GM18907 (cell line): ENCODE measurements around the gene OSM.
"Not testable (repeated sequence)": the region's sequence is repeated elsewhere in the genome, so short reads cannot be mapped to it uniquely, and the experiment has no call there.

Experiments used
- ATAC-seq: cut with Tn5 transposase; IDR thresholded peaks from one replicate; pipeline ENCODE4 v1.9.1; 2021; ENCODE audit warnings: mild to moderate bottlenecking, moderate library complexity; ENCODE audit not compliant: unreplicated experiment

OSM gene

GRCh38 chr22:30245985-30246813 lies 20.5 kb downstream of the OSM start, which contains the start of gene LIF:
TSS of gene LIF (minus strand) at chr22:30246759. CDS start at chr22:30246695, 64 bp downstream.
- ATAC-seq, result no peak

- ATAC-seq, result no peak
Observed at GRCh38 chr22:30245181-30245984, 21.3 kb downstream of the OSM start.

GRCh38 chr22:30244641-30245040 lies 22.0 kb downstream of the OSM start:
- no peak for ATAC-seq

GRCh38 chr22:30244066-30244465 lies 22.6 kb downstream of the OSM start:
- ATAC-seq, result no peak

- no peak for ATAC-seq
Observed at GRCh38 chr22:30243661-30244060, 23.0 kb downstream of the OSM start.

- no peak for ATAC-seq
Observed at GRCh38 chr22:30241576-30242371, 24.9 kb downstream of the OSM start.

GRCh38 chr22:30240541-30241417 lies 25.9 kb downstream of the OSM start:
- no peak for ATAC-seq

- no peak for ATAC-seq
Observed at GRCh38 chr22:30239488-30240405, 26.9 kb downstream of the OSM start.

GRCh38 chr22:30238661-30239487 lies 27.8 kb downstream of the OSM start:
- ATAC-seq, result no peak

- ATAC-seq, result no peak
Observed at GRCh38 chr22:30238136-30238535, 28.5 kb downstream of the OSM start.

- no peak for ATAC-seq
Observed at GRCh38 chr22:30236875-30237274, 29.8 kb downstream of the OSM start.

GRCh38 chr22:30235687-30236170 lies 30.9 kb downstream of the OSM start:
- no peak for ATAC-seq

GRCh38 chr22:30234786-30235470 lies 31.7 kb downstream of the OSM start:
- no peak for ATAC-seq

- not testable (repeated sequence) for ATAC-seq
Observed at GRCh38 chr22:30234325-30234724, 32.3 kb downstream of the OSM start.

GRCh38 chr22:30233582-30233981 lies 33.1 kb downstream of the OSM start:
- no peak for ATAC-seq

GRCh38 chr22:30232716-30233218 lies 33.9 kb downstream of the OSM start:
- no peak for ATAC-seq

GRCh38 chr22:30230787-30231461 lies 35.7 kb downstream of the OSM start:
- no peak for ATAC-seq
